PFSK-1 (cell line): Measurements from ENCODE around the gene SHF.

Experiments
- POLR2AphosphoS5 ChIP-seq: IDR thresholded peaks from 2 replicates; pipeline ENCODE4 v1.6.1; 2012; ENCODE audit warnings: low read depth, mild to moderate bottlenecking, control low read depth, low read length, moderate library complexity
- SIN3A ChIP-seq: IDR thresholded peaks from 2 replicates; pipeline ENCODE4 v1.6.1; 2012; ENCODE audit warnings: mild to moderate bottlenecking, low read length, moderate library complexity, borderline replicate concordance; ENCODE audit not compliant: insufficient read depth
- TAF1 ChIP-seq: IDR thresholded peaks from 2 replicates; pipeline ENCODE4 v1.6.1; 2012; ENCODE audit warnings: low read length, control low read depth, borderline replicate concordance; ENCODE audit not compliant: insufficient read depth
- TF ChIP-seq, protein P1 (sequence below), 2 experiments: IDR thresholded peaks; 2 replicates each; pipeline versions ENCODE4 v1.6.1 to v1.8.0; 2011 to 2012; ENCODE audit warnings: low read depth in 2 of 2, low read length in 2 of 2, control low read depth in 1 of 2, inconsistent platforms in 1 of 2, mild to moderate bottlenecking in 1 of 2, moderate library complexity in 1 of 2; ENCODE audit not compliant: insufficient read depth in 1 of 2

GRCh38 chr15:45164914-45165313 lies 22.9 kb downstream of the SHF start:
- TF ChIP-seq POLR2AphosphoS5 (no peak), TAF1 (no peak), SIN3A (no peak)
- TF ChIP-seq, protein P1, sequence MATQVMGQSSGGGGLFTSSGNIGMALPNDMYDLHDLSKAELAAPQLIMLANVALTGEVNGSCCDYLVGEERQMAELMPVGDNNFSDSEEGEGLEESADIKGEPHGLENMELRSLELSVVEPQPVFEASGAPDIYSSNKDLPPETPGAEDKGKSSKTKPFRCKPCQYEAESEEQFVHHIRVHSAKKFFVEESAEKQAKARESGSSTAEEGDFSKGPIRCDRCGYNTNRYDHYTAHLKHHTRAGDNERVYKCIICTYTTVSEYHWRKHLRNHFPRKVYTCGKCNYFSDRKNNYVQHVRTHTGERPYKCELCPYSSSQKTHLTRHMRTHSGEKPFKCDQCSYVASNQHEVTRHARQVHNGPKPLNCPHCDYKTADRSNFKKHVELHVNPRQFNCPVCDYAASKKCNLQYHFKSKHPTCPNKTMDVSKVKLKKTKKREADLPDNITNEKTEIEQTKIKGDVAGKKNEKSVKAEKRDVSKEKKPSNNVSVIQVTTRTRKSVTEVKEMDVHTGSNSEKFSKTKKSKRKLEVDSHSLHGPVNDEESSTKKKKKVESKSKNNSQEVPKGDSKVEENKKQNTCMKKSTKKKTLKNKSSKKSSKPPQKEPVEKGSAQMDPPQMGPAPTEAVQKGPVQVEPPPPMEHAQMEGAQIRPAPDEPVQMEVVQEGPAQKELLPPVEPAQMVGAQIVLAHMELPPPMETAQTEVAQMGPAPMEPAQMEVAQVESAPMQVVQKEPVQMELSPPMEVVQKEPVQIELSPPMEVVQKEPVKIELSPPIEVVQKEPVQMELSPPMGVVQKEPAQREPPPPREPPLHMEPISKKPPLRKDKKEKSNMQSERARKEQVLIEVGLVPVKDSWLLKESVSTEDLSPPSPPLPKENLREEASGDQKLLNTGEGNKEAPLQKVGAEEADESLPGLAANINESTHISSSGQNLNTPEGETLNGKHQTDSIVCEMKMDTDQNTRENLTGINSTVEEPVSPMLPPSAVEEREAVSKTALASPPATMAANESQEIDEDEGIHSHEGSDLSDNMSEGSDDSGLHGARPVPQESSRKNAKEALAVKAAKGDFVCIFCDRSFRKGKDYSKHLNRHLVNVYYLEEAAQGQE (IDR thresholded peaks at IDR 0.05; ENCODE audit: insufficient read depth in 1 of 2, low read depth in 2 of 2, low read length in 2 of 2), result no peak
